ENCODE data around the gene RAD51B.

DNA sequence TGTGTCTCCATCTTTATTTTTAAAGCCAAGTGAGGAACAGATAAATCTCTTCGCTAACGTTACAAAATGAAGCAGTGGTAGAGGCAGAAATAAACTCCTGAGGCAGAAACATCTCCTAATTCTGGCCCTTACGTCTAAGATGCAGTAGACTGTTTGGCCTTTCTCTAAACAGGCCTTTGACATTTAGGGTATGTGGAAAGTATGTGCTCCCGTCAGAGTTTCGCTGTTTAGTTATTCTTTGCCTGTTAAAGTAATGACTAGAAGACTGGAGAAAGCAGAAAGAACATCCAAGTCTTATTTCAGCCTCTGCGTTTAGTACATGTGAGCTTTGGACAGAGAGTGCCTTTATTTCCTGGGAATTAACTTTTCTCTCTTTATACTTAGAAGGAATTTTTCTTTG is 216.6 kb downstream of the RAD51B start:
- TF ChIP-seq CTCF (conservative IDR thresholded peaks at IDR 0.05; ENCODE audit: low read depth, low read length) = no peak
- no peak for TF ChIP-seq EZH2 (IDR thresholded peaks at IDR 0.05; ENCODE audit: low read length, unreplicated experiment)
- no peak for TF ChIP-seq EZH2phosphoT487 (IDR thresholded peaks at IDR 0.05; ENCODE audit: borderline replicate concordance, low read length)

Data from PC-3 (cell line).